ENCODE data around the gene TMEM258. TPM values are rescaled to one million over a fixed set of nuclear protein-coding genes. Genes with fewer than 3 reads are reported as not detected.

Gene TMEM258
- total RNA-seq, 1 donor from 2014 or later: 47.9 TPM

DNA sequence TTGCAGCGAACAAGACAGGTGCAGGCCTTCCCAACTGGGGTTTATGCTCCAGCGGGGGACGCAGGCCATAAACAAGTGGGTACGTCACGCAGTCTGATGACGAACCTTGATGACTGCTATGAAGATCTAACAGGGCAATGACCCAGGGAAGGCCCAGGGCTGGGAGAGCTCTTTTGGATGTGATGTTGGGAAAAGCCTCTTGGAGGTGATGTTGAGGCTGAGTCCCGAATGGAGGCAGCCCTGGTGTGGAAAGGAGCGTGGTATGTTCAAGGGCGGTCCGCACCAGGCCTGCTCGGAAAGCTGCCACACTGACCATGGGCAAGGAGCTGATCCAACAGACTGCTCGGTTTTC is 41.5 kb upstream of the TMEM258 start:
- Histone ChIP-seq H3K27ac (peak overlapping the region; percentile 76), H3K4me3 (no peak overlapping the region), H3K9me3 (no peaks in the 10 kb centered on the region), H3K27me3 (no peaks in the 10 kb centered on the region), H3K4me1 (peaks cover 56% of the 10 kb centered on the region), H3K36me3 (no peaks in the 10 kb centered on the region)
- DNase-seq (ENCODE audit: extremely low spot score in 2 of 2): no peak
- intact Hi-C loops (cut with DNase I): no loop called here
- TF ChIP-seq POLR2A (IDR thresholded peaks at IDR 0.05): no peak
- no peak for TF ChIP-seq POLR2AphosphoS5 (IDR thresholded peaks at IDR 0.05; ENCODE audit: insufficient read depth in 1 of 2, low read depth in 1 of 2)
- TF ChIP-seq, protein P1, sequence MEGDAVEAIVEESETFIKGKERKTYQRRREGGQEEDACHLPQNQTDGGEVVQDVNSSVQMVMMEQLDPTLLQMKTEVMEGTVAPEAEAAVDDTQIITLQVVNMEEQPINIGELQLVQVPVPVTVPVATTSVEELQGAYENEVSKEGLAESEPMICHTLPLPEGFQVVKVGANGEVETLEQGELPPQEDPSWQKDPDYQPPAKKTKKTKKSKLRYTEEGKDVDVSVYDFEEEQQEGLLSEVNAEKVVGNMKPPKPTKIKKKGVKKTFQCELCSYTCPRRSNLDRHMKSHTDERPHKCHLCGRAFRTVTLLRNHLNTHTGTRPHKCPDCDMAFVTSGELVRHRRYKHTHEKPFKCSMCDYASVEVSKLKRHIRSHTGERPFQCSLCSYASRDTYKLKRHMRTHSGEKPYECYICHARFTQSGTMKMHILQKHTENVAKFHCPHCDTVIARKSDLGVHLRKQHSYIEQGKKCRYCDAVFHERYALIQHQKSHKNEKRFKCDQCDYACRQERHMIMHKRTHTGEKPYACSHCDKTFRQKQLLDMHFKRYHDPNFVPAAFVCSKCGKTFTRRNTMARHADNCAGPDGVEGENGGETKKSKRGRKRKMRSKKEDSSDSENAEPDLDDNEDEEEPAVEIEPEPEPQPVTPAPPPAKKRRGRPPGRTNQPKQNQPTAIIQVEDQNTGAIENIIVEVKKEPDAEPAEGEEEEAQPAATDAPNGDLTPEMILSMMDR (IDR thresholded peaks at IDR 0.05): no peak

DNA sequence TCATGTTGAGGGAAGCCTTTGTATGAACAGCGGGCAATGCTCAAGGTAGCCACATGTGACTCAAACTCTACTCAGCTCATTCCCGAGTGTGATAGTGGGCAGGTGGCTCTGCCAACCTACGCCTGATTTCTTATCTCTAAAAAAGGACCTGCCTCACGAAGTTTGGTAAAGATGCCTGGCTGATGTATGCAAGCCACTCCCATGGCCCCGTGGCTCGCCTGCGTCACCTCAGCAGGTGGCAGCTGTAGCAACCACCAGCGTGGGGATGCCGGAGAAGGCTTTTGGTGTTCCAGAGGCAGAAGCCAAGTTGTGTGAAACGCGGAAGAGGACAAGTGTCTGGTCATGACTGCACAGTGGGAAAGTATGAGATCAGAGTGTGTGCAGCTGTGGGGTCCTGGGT is 41.1 kb upstream of the TMEM258 start:
- Histone ChIP-seq H3K4me3 (no peak overlapping the region), H3K9me3 (no peaks in the 10 kb centered on the region), H3K27ac (no peak overlapping the region), H3K27me3 (no peaks in the 10 kb centered on the region), H3K36me3 (no peaks in the 10 kb centered on the region), H3K4me1 (peaks cover 60% of the 10 kb centered on the region)
- no peak for DNase-seq (ENCODE audit: extremely low spot score in 2 of 2)
- intact Hi-C loops (cut with DNase I): no loop called here
- TF ChIP-seq, protein P1 (IDR thresholded peaks at IDR 0.05): no peak
- TF ChIP-seq POLR2AphosphoS5 (IDR thresholded peaks at IDR 0.05; ENCODE audit: insufficient read depth in 1 of 2, low read depth in 1 of 2) (no peak), POLR2A (IDR thresholded peaks at IDR 0.05) (no peak)

DNA sequence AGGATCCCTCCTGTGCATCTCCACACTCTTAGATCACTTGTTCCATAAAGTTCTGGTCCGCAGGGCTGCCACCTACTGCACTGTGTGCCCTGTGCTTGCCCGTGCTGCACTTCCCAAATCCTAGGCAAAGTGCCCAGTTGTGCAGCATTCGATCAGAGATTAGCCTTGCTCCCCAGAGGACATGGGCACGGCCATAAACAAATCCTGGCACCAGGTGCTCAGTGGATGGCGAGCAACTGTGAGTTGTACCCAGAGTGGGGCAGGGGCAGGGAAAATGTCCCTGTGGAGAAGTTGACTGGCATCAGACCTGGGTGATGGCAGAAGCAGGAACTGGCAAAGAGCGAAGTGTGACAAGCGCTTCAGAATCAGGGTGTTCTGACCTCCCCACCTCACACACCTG is 40.4 kb upstream of the TMEM258 start:
- Histone ChIP-seq H3K4me1 (peaks cover 67% of the 10 kb centered on the region), H3K27me3 (no peaks in the 10 kb centered on the region), H3K27ac (peak overlapping the region; percentile 78), H3K4me3 (no peak overlapping the region), H3K36me3 (no peaks in the 10 kb centered on the region), H3K9me3 (no peaks in the 10 kb centered on the region)
- no peak for DNase-seq (ENCODE audit: extremely low spot score in 2 of 2)
- TF ChIP-seq, protein P1 (IDR thresholded peaks at IDR 0.05): no peak
- TF ChIP-seq POLR2AphosphoS5 (IDR thresholded peaks at IDR 0.05; ENCODE audit: insufficient read depth in 1 of 2, low read depth in 1 of 2): no peak
- TF ChIP-seq POLR2A (IDR thresholded peaks at IDR 0.05): no peak
- intact Hi-C loops (cut with DNase I): no loop called here

DNA sequence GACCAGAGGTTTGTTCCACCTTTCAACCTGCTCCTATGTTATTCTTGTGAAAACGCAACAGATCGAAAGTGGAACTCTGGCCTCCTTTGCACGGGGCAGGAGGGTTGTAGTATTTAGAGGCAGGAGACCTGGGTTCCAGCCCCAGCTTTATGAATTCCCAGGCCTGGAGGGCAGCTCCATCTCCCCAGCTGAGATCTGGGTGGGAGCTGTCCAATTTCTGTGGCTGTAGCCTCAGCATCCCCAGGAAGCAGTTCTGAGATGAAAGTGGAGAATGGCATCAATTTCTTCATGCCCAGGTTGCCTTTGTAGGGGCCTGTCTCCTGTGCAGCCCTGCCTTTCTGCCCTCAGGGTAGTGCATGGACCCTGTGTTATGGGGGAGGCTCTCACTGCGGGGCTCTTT is 39.8 kb upstream of the TMEM258 start:
- peaks cover 73% of the 10 kb centered on the region for H3K4me1 ChIP-seq
- H3K27me3 ChIP-seq: no peaks in the 10 kb centered on the region
- intact Hi-C loops (cut with DNase I): no loop called here
- DNase-seq (ENCODE audit: extremely low spot score in 2 of 2): no peak
- TF ChIP-seq POLR2AphosphoS5 (IDR thresholded peaks at IDR 0.05; ENCODE audit: insufficient read depth in 1 of 2, low read depth in 1 of 2) (no peak), POLR2A (IDR thresholded peaks at IDR 0.05) (no peak)
- TF ChIP-seq, protein P1 (IDR thresholded peaks at IDR 0.05): no peak
- H3K9me3 ChIP-seq: no peaks in the 10 kb centered on the region
- H3K36me3 ChIP-seq: no peaks in the 10 kb centered on the region
- peak overlapping the region; percentile 78 for H3K27ac ChIP-seq
- no peak overlapping the region for H3K4me3 ChIP-seq

DNA sequence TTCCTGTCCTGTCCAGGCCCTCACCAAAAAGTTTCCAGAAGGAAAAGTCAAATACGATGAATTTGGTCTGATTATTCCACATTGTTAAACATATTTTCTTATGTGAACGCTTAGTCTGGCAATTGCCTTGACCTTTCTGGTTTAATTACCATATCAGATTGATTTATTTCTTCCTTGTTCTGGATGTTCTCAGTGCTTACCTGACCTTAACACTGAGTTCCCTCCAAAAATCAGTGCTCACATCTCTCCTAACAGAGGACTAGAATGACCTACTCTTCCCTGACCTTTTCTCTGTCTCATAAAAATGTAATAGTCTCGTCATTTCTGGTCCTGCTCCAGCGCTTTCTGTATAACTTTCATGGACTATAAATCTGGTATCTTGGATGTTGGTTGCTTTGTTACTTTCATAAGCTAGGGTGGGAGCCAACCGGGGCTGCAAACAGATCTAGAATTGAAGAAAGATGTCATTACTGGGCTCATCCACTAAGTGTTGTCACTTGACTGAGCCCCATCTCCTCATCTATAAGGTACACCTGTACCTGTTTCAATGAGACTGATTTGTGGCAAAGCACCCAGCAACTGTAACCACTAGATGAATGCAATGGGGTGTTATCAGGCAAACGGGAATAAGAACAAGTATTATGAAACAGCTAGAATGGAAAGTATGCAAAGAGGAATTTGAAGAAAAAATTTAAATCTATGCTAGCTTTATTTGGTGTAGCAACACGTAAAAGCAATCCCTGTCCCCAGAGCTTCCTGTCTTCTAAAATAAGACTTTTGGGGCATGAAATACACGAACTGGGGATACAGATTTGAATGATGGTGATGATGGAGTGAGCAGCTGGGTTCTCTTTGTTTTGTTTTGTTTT is 38.1 kb upstream of the TMEM258 start:
- H3K36me3 ChIP-seq: no peaks in the 10 kb centered on the region
- H3K4me3 ChIP-seq: no peak overlapping the region
- H3K27ac ChIP-seq: peak overlapping the region; percentile 78
- intact Hi-C loops (cut with DNase I): no loop called here
- no peaks in the 10 kb centered on the region for H3K9me3 ChIP-seq
- no peak for DNase-seq (ENCODE audit: extremely low spot score in 2 of 2)
- no peaks in the 10 kb centered on the region for H3K27me3 ChIP-seq
- TF ChIP-seq, protein P1 (IDR thresholded peaks at IDR 0.05): no peak
- TF ChIP-seq POLR2AphosphoS5 (IDR thresholded peaks at IDR 0.05; ENCODE audit: insufficient read depth in 1 of 2, low read depth in 1 of 2): peak in 1 of 2 donors; percentile 31
- peaks cover 65% of the 10 kb centered on the region for H3K4me1 ChIP-seq
